HL-60 (cell line): ENCODE results near the gene SIVA1.

Experiments used
- CTCF ChIP-seq: IDR thresholded peaks from one replicate; pipeline ENCODE4 v1.5.1; 2011; ENCODE audit warnings: low read length, control low read depth, inconsistent platforms; ENCODE audit not compliant: insufficient read depth
- GABPA ChIP-seq: IDR thresholded peaks from 2 replicates; pipeline ENCODE4 v1.6.1; 2012; ENCODE audit warnings: low read depth
- POLR2AphosphoS5 ChIP-seq: IDR thresholded peaks from 2 replicates; pipeline ENCODE4 v1.6.1; 2012; ENCODE audit warnings: low read depth
- REST ChIP-seq: IDR thresholded peaks from 2 replicates; pipeline ENCODE4 v1.6.1; 2012; ENCODE audit warnings: low read depth; ENCODE audit not compliant: insufficient replicate concordance

- TF ChIP-seq CTCF (no peak), GABPA (no peak), POLR2AphosphoS5 (no peak), REST (no peak)
These were observed 13.9 kb upstream of the SIVA1 start for GRCh38 chr14:104739026-104739425.
